OCI-LY1 (cell line): Measurements from ENCODE around the gene DPP3.

Experiments
- CTCF ChIP-seq: fragments of 200-600 bp; sonication (generic), shearing (Covaris generic); IDR thresholded peaks from 2 replicates; pipeline ENCODE4 v1.5.1; 2017; ENCODE audit warnings: mild to moderate bottlenecking, antibody characterized with exemption, low read length, moderate library complexity, mixed read lengths
- EZH2 ChIP-seq: fragments of 200-600 bp; sonication (generic), shearing (Covaris generic); IDR thresholded peaks from 2 replicates; pipeline ENCODE4 v1.8.0; 2017; ENCODE audit warnings: borderline replicate concordance, mixed run types, mild to moderate bottlenecking, antibody characterized with exemption, low read length, moderate library complexity, mixed read lengths

DNA sequence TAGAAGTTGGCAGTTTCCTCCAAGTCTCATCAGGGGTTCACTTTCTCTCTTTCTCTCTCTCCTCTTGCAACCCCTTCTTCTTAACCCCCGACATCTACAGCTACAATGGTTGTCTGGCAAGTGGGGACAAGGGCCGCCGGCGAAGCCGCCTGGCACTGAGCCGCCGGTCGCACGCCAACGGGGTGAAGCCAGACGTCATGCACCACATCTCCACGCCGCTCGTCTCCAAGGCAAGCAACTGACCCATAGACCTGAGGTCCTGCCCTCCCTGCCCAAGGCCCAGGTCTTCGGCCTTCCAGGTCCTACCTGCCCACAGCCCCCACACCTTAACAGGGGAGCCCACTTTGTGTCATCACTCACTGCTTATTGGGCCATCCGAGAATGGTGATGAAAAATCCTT lies 9.1 kb upstream of the DPP3 start:
- no peak for TF ChIP-seq CTCF
- no peak for TF ChIP-seq EZH2
